NCI-H1436 (cell line): ENCODE data around the gene TRUB2.
A peak's percentile ranks its signal among the peaks of the same experiment; 100 is the strongest.
"Not testable (repeated sequence)": the region's sequence is repeated elsewhere in the genome, so short reads cannot be mapped to it uniquely, and the experiment has no call there.

Experiments
- DNase-seq: peaks from one replicate; lab custom pipeline; 2025; lab: John Stamatoyannopoulos, UW

TRUB2 gene

GRCh38 chr9:128298535-128299482, 23.4 kb downstream of the TRUB2 start:
- DNase-seq = no peak

- DNase-seq = no peak
Measured at GRCh38 chr9:128297221-128297773, 24.9 kb downstream of the TRUB2 start.

DNA sequence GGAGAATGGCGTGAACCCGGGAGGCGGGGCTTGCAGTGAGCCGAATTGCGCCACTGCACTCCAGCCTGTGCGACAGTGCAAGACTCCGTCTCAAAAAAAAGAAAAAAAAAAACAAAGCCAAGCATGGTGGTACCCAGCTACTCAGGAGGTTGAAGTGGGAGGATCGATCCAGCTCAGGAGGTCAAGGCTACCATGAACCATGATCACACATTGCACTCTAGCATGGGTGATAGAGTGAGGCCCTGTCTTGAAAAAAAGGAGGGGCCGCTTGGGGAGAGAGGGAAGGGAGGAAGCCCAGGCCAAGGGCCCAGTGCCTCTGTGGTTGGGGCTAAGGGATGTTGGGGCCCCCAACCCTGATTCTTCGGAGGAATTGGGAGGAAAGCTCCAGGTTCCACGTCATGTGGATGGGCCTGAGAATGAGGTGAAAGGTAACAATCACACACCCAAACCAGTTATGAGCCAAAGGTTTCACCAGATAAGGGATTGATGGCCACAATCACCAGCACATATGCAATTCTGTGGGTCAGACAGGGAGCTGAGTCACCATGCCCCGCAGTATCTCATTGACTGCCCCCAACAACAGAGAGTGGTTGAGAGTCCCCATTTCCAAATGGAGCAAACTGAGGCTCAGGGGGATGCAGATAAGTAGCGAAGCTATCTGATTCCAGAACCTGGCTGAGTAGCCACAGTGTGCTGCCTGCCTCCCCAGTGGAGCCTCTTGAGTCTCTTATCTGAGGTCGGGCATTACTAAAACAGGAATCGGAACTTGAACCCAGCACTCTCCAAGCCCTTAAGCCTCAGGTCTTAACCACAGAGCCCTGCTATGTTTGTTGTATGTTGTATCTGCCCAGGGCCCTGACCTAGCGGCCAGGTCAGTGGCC, 25.7 kb downstream of the TRUB2 start:
- no peak for DNase-seq

DNA sequence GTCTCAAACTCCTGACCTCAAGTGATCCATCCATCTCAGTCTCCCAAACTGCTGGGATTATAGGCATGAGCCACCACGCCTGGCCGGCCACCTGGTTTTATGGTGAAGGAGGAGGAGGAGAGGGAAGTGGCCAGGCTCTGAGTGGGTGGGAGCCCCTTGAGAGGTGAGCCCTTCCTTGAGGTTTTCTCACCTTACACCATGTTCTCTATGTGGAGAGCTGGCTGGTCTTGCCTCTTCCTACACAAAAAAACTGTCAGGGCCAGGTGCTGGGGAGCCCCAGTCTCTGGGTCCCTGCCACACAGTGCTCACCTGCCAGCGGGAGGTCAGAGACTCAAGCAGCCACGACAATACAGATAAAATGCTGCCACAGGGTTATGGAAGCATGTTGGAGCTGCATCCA, 28.1 kb downstream of the TRUB2 start:
- DNase-seq = no peak

DNA sequence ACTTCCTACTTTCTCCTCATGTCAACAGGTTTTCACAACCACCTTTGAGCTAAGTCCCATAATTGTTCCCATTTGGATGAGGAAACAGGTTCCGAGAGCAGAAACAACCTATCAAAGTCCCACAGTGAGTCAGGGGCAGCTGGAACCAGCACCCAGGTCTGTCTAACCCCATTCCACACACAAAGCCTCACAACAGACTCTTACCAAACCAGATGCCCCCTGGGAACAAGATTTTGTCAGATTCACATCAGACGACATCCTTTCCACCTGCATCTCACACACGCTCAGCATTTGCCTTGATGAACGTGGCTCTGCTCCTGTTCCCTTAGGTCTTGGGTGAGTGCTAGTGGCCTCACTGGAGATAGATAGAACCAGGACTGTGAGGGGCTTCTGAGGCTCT, 29.2 kb downstream of the TRUB2 start:
- DNase-seq = no peak

- no peak for DNase-seq
Measured at GRCh38 chr9:128292009-128292408, 30.2 kb downstream of the TRUB2 start.

DNA sequence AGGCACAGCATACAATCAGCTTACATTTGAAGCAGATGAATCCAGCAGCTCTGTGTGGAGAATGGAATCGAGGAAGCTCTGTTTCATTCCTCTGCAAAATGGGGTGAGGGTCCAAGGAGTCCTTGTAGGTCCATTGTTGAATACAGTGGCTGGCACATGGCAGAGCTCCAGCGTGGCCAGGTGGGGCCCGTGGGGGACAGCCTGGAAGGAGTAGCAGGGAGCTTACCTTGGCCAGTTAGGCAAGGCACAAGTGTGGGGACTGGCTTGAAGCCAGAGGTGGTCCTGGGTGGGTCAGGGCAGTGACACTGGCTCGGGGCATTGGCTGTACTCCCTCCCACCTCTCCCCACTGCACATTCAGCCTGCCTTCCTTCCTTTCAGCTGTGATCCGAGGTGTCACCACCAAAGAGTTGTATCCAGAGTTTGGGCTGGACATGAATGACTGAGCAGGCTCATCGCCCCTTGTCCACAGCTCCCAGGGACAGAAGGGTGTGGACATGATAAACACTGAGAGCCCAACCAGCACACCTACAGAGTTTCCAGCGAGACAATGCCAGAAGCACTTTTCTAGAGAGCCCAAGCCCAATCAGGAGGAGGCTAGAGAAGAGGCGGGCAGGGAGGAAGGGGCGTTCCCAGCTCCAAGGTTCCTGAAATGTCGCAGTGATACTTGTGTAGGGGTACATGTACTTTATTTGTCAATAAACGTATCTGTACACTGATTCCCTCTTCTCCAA, 33.8 kb downstream of the TRUB2 start:
- no peak for DNase-seq

DNA sequence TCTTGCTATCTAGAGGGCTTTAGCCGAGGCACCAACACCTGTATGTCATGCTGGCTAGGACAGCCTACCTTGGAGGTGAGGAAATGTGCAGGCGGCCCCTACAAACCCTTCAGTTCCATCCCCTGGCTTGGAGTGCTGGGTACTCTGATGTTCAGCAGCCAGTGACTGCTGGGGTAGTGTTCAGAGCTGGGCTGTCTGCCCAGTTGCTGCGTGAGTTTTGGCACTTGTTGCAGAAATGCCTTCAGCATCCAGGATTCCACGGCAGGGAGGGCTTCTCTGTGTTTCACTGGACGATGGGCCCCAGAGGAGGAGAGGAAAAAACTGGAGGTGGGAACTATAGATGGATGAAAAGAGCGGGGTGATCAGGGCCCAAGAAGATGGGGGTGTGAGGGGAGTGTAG, 35.8 kb downstream of the TRUB2 start:
- no peak for DNase-seq

DNA sequence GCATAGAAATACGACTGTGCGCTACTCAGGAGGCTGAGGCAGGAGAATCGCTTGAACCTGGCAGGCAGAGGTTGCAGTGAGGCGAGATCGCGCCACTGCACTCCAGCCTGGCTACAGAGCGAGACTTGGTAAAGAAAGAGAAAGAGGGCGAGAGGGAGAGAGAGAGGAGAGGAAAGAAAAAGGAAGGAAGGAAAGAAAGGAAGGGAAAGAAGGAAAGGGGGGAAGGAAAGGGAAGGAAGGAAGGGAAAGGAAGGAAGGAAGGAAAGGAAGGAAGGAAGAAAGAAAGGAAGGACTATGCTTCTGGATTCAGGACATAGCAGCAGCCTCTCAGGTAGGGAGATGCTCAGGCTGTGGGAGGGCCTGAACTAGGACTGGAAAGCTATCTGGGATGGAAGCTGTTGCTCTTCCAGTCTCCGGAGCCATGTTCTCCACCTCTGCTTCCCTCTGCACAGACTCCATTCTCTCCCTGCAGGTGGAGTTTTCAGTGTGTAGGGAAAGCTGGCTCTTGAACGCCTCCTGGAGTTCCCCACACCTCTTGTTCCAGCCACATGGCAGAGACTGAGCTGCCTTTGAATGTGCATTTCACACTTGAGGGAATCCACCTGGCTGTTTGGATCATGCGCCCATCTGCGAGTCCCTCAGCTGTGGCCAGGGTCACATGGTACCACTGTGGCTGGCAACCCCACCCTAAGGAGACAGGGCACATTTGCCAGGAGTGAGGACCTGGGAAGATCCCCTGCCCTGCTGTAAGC, 37.0 kb downstream of the TRUB2 start:
- no peak for DNase-seq

GRCh38 chr9:128282500-128282899, 39.7 kb downstream of the TRUB2 start:
- DNase-seq = no peak

DNA sequence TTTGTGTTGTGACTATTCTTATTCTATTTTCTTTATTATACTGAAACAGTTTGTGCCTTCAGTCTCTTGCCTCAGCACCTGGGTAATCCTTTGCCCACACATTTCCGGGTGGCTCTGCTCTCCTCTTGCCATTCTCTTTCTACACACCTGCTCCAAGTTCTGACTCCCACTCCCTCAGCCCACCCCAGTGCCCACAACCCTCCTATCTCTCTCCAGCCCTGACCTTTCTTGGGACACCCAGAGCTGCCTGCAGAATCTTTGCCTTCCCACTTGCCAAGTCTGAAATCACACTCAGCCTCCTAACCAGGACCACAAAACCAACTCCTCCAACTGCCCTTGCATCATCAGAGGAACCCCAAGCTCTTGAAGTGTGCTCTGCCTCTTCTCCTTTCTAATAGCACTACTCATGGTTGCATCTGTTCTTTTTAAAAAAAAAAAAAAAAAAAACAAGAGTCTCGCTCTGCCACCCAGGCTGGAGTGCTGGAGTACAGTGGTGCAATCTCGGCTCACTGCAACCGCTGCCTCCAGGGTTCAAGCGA, 42.1 kb downstream of the TRUB2 start:
- no peak for DNase-seq

DNA sequence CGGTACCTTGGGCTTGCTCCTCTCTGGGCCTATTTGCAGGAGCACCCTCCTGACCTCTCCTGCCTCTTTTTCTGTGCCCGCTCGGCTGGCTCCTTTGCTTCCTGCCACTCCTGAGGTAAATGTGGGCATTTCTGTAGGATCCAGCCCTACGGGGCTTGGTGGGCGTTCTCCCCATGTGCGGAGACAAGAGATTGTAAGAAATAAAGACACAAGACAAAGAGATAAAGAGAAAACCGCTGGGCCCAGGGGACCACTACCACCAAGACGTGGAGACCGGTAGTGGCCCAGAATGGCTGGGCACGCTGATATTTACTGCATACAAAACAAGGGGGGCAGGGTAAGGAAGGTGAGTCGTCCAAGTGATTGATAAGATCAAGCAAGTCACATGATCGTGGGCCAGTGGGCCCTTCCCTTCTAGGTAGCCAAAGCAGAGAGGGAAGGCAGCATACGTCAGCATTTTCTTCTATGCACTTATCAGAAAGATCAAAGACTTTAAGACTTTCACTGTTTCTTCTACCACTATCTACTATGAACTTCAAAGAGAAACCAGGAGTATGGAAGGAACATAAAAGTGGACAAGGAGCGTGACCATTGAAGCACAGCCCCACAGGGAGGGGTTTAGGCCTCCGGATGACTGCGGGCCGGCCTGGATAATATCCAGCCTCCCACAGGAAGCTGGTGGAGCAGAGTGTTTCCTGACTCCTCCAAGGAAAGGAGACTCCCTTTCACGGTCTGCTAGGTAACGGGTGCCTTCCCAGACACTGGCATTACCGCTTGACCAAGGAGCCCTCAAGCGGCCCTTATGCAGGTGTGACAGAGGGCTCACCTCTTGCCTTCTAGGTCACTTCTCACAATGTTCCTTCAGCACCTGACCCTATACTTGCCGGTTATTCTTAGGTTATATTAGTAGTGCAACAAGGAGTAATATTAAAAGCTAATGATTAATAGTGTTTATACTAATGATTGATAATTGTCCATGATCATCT, 42.9 kb downstream of the TRUB2 start:
- not testable (repeated sequence) for DNase-seq

DNA sequence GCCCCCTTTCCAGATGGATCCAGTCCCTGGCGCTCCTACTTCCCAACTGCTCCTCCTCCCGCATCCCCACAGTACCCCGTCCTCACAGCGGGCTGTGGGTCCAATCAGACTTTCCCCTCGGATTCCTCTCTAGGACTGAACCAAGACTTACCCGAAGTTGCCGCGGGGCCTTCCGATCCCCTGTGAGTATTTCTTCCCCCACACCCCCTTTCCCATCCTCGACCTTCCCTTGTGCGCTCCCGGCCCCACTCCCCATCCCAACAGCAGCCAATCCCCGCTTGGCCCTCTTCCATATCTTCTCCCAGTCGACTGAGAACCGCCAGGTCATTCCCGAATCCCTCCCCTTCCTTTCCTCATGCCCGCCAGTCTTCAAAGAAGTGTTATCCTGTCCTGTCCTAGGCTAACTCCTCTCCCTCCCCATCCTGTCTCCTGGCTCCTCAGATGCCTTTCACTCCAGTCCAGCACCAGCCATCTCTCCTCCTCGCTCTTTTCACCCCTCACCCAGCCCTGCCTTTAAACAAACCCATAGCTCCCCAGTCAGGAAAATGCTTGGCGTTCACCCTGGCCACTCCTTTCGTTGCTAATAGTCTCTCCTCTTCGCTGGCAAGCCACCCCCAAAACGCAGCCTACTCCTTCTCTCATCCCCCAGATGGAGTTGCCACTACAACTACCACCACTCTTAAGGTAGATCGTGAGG, 45.5 kb downstream of the TRUB2 start:
- DNase-seq = no peak

- peak; percentile 100 for DNase-seq
Measured at GRCh38 chr9:128276008-128276573, 46.2 kb downstream of the TRUB2 start, which contains the start of gene SWI5. SWI5 (plus strand) TSS chr9:128276276.

- DNase-seq = no peak
Measured at GRCh38 chr9:128275198-128276007, 46.8 kb downstream of the TRUB2 start, which contains the start of gene GOLGA2. GOLGA2 (minus strand) TSS chr9:128276007; CDS start chr9:128275976, 31 bp downstream.

DNA sequence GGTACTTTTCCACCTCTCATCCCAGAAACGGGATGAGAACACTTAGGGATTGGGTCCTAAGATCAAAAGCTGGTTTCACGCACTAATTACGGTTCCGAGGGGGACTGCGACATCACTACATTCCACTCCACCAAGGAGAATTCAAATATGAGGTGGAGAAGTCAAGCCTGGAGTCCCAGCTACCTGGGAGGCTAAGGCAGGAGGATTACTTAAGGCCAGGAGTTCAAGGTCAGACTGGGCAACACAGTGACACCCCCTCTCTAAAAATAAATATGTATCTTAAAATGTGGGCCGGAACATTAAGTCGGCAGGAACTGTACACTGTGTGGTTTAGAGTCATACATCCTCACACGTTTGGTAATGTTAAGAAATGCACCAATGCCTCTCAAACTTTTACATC, 48.0 kb downstream of the TRUB2 start:
- no peak for DNase-seq

DNA sequence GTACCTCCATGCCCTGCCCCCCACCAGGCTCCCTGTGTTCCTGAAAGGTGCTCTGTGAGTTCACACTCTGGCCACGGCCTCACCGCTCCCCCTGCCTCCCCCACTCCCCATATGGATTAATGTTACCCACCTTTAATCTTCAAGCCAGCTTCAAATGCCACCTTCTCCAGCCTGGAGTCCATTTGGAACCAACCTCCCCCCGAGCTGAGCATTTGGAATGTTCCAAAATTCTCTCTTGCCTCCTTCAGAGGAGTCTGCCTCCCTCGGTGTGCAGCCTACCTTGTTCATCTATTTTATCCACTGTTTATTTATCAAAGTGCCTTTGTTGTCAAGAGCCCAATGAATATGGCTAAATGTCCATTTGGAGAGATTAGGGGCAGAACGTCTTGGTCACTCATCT, 50.7 kb downstream of the TRUB2 start:
- no peak for DNase-seq

GRCh38 chr9:128271112-128271511, 51.1 kb downstream of the TRUB2 start:
- no peak for DNase-seq
